ENCODE data around the gene ATOSA. TPM values are rescaled to one million over a fixed set of nuclear protein-coding genes. Genes with fewer than 3 reads are reported as not detected.

The ATOSA gene
- total RNA-seq, 1 experiment from 2014 or later, result 5.8 TPM

GRCh38 chr15:52667597-52667996 lies 11.6 kb downstream of the ATOSA start:
- no peak overlapping the region for H3K4me3 Mint-ChIP-seq
- H3K27ac ChIP-seq (ENCODE audit: insufficient read length, low read depth, low read length), result no peak overlapping the region
- H4K20me1 ChIP-seq (ENCODE audit: control insufficient read depth, insufficient read depth, insufficient read length), result no peaks in the 10 kb centered on the region

More at GRCh38 chr15:52667597-52667996, 11.6 kb downstream of the ATOSA start:
- H3K9me3 Mint-ChIP-seq, result no peaks in the 10 kb centered on the region
- H3K27ac Mint-ChIP-seq, result no peak overlapping the region
- H3T11ph ChIP-seq (ENCODE audit: low read length), result no peak overlapping the region
- no peaks in the 10 kb centered on the region for H3K23me2 ChIP-seq (ENCODE audit: insufficient read length, low read depth, low read length, poor library complexity, severe bottlenecking)
- H3K14ac ChIP-seq (ENCODE audit: insufficient read depth, low read length), result no peak overlapping the region
- no peak overlapping the region for H2AK5ac ChIP-seq (ENCODE audit: insufficient read length, low read length)
- H2BK5ac ChIP-seq (ENCODE audit: insufficient read length, low read length), result no peak overlapping the region
- no peak overlapping the region for H3K4me2 ChIP-seq (ENCODE audit: insufficient read depth, insufficient read length, low read length)
- no peak overlapping the region for H3K23ac ChIP-seq (ENCODE audit: insufficient read length, low read depth, low read length)
- no peaks in the 10 kb centered on the region for H3K36me3 Mint-ChIP-seq (ENCODE audit: insufficient read depth in 1 of 3, low read depth in 3 of 3)
- no peak overlapping the region for H2BK12ac ChIP-seq (ENCODE audit: insufficient read length, low read depth, low read length)
- no peak overlapping the region for H4K5ac ChIP-seq (ENCODE audit: insufficient read length, low read depth, low read length)
- no peaks in the 10 kb centered on the region for H3K27me3 ChIP-seq (ENCODE audit: insufficient read depth, low read length)
- H2BK20ac ChIP-seq (ENCODE audit: low read depth, low read length, poor library complexity, severe bottlenecking), result no peak overlapping the region
- no CpG with 5 or more reads among the region's 3 CpGs for WGBS (ENCODE audit: extremely low coverage, insufficient read length, low lambda C conversion rate)
- H3K79me2 ChIP-seq (ENCODE audit: insufficient read depth, low read length), result no peaks in the 10 kb centered on the region
- H3K9me3 ChIP-seq (ENCODE audit: control insufficient read depth, low read depth, low read length), result no peaks in the 10 kb centered on the region
- H3K9ac ChIP-seq (ENCODE audit: extremely low read depth, insufficient read length, low read length), result no peak overlapping the region
- no peaks in the 10 kb centered on the region for H3K27me3 Mint-ChIP-seq (ENCODE audit: low read depth)
- no peak overlapping the region for H2BK120ac ChIP-seq (ENCODE audit: low read depth, low read length, poor library complexity, severe bottlenecking)
- DNase-seq, result no peak
- H4K91ac ChIP-seq (ENCODE audit: insufficient read length, low read depth, low read length), result no peak overlapping the region
- H2BK15ac ChIP-seq (ENCODE audit: low read depth, low read length), result no peak overlapping the region
- H3K79me1 ChIP-seq (ENCODE audit: insufficient read depth, low read depth, low read length, poor library complexity, severe bottlenecking), result no peaks in the 10 kb centered on the region
- no peak overlapping the region for H4K8ac ChIP-seq (replicated peaks; ENCODE audit: insufficient read length, low read depth, low read length)
- H3K56ac ChIP-seq (ENCODE audit: insufficient read length, low read depth, low read length), result no peak overlapping the region
- H2AFZ ChIP-seq (ENCODE audit: low read length), result no peak overlapping the region
- H3K4me1 Mint-ChIP-seq, result peaks cover 3 to 8% of the 10 kb centered on the region in 2 experiments; a peak in 2 of 4 replicates
- H3K4me1 ChIP-seq (ENCODE audit: insufficient read depth, low read length), result no peaks in the 10 kb centered on the region
- no peak overlapping the region for H3K4ac ChIP-seq (ENCODE audit: low read depth, low read length)
- TF ChIP-seq, protein P1, sequence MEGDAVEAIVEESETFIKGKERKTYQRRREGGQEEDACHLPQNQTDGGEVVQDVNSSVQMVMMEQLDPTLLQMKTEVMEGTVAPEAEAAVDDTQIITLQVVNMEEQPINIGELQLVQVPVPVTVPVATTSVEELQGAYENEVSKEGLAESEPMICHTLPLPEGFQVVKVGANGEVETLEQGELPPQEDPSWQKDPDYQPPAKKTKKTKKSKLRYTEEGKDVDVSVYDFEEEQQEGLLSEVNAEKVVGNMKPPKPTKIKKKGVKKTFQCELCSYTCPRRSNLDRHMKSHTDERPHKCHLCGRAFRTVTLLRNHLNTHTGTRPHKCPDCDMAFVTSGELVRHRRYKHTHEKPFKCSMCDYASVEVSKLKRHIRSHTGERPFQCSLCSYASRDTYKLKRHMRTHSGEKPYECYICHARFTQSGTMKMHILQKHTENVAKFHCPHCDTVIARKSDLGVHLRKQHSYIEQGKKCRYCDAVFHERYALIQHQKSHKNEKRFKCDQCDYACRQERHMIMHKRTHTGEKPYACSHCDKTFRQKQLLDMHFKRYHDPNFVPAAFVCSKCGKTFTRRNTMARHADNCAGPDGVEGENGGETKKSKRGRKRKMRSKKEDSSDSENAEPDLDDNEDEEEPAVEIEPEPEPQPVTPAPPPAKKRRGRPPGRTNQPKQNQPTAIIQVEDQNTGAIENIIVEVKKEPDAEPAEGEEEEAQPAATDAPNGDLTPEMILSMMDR (conservative IDR thresholded peaks at IDR 0.05), result no peak
- H3K18ac ChIP-seq (ENCODE audit: insufficient read length, low read depth, low read length), result no peak overlapping the region
